GM12892 (cell line): ENCODE data around the gene PACRGL.

Source experiments
- POLR2A ChIP-seq: IDR thresholded peaks from 2 replicates; pipeline ENCODE4 v1.6.1; 2011; ENCODE audit warnings: low read depth, low read length, control low read depth
- POLR2AphosphoS5 ChIP-seq: IDR thresholded peaks from 2 replicates; pipeline ENCODE4 v1.6.1; 2011; ENCODE audit warnings: low read depth, low read length, control low read depth
- TAF1 ChIP-seq: IDR thresholded peaks from 2 replicates; pipeline ENCODE4 v1.6.1; 2011; ENCODE audit warnings: low read depth, mild to moderate bottlenecking, control low read depth, low read length, borderline replicate concordance

DNA sequence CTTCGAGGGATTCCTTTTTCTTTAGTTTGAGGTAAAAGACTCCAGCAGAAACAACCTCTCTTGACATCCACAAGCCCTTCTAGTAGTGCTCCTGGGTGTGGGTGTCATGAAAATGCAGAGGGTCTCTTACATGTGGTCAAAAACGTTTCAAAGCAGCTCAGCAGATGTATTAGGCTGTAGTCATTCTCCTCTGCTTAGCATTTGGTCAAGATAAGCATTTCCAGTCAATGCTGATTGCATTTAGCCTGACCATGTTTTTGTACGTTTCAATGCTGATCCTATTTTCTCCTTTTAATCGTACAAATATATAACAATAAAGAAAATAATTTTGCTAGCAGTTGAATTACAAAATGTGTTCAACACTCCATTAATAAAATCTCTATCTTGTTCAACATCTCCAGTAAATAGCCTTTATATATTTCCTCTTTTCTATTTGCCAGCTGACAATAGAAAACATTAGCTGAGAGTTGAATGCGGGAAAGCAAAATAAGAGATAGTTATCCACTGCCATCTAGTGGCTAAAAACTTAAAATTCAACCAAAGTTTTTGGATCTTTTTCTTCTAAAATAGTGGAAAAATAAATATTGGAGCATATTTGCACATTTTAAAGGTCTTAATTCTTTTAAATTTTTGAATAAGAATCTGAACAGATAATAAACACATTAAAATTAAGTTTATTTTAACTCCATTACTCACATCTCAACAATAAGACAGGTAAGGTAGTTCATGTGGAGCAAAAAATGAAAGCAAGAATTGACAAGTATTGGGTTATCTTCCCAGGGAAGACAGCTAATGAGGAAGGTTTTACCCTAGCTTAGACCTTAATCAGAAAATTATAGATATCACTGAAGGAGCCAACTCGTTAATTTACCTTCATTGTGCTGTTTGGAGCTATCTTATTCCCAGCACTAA, 15.2 kb upstream of the PACRGL start:
- TF ChIP-seq POLR2A (no peak), POLR2AphosphoS5 (no peak), TAF1 (no peak)
